Thyroid gland (tissue), 4 donors: ENCODE measurements around the gene PRSS12. TPM values are rescaled to one million over a fixed set of nuclear protein-coding genes. Genes with fewer than 3 reads are reported as not detected.

Experiments used
- DNase-seq, 2 donors: peaks; one replicate each; pipeline ENCODE4 v3.0.0-alpha.2; 2019
- H3K27ac ChIP-seq, 3 donors: fragments of 200-600 bp; sonication (generic); 1 replicate in 2 of 3; 2 replicates in 1 of 3; pipeline ENCODE4 v1.5.1; 2016 to 2019; ENCODE audit warnings: mild to moderate bottlenecking in 1 of 3, moderate library complexity in 1 of 3
- H3K27me3 ChIP-seq: fragments of 200-600 bp; sonication (generic); one replicate; pipeline ENCODE4 v1.5.1; 2019
- H3K36me3 ChIP-seq, 2 donors: fragments of 200-600 bp; sonication (generic); one replicate each; pipeline ENCODE4 v1.5.1; 2016 to 2019
- H3K4me1 ChIP-seq, 2 donors: fragments of 200-600 bp; sonication (generic); one replicate each; pipeline ENCODE4 v1.5.1; 2017 to 2019
- H3K4me3 ChIP-seq, 3 donors: fragments of 200-600 bp; sonication (generic); replicated peaks in 1 of 3; 1 replicate in 2 of 3; 2 replicates in 1 of 3; pipeline ENCODE4 v1.5.1; 2016; ENCODE audit warnings: mild to moderate bottlenecking in 1 of 3
- H3K9me3 ChIP-seq: fragments of 200-600 bp; sonication (generic); one replicate; pipeline ENCODE4 v1.5.1; 2017
- POLR2A ChIP-seq, 2 donors: fragments of 450-650 bp; IDR thresholded peaks; one replicate each; pipeline ENCODE4 v1.6.1; 2017; ENCODE audit warnings: antibody characterized with exemption in 2 of 2, mild to moderate bottlenecking in 2 of 2, moderate library complexity in 1 of 2
- WGBS, 2 donors: methylation state at CpG; one replicate each; pipeline ENCODE4 v1.1.5; 2017; 5-methylcytosine and 5-hydroxymethylcytosine counted together
- intact Hi-C: fragments of 100-400 bp; cut with DNase I; formaldehyde crosslinking; loops from one replicate; pipeline ENCODE4 v1.15.1; 2023
- total RNA-seq, 4 donors: library from RNA; depleted of rRNA; stranded (reverse); fragments of >200 nt; gene quantifications; one replicate each; pipeline ENCODE4 v1.2.3, GENCODE V29; 2016
- TF ChIP-seq, protein P1 (sequence below), 6 experiments: fragments of 200-600 bp in 3 of 6; fragments of 450-650 bp in 3 of 6; sonication (generic) in 3 of 6; IDR thresholded peaks; one replicate each; pipeline ENCODE4 v1.5.1; 2016 to 2019; ENCODE audit warnings: antibody characterized with exemption in 6 of 6, mild to moderate bottlenecking in 2 of 6, inconsistent platforms in 1 of 6, moderate library complexity in 1 of 6

The PRSS12 gene
- total RNA-seq, 4 donors from 2014 or later: 0.21 to 0.67 (median 0.45) TPM

DNA sequence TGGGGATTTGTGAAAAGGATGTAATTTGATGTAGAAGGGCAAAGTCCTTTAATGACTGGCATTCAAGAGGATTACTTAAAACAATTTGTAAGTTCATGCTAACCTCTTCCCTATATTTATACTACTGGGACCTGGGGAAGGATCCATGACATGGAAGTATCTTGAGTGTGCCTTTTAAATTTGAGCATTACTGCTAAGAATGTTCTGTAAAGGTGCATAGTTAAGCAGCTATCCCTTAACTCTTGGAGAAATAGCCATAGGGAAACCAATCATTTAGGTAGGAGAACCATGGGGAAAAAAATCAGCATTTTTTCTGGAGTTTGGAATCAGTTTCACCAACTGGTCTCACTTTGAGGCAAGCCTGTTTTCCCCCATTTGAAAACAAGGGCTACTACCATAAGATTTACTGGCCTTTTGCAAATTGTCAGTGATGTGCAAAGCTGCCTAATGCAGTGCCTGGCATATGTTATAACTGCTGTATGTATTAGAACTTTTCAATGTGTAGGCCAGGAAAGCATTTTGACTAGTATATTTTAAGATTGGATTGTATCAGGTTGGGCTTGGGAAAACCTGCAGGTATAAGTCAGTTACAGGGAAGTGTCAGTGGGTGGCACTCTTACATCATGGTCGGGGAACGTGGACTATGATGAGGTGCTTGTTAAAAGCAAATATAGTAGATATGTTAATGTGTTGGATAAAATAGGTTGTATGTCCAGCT lies 72.1 kb downstream of the PRSS12 start:
- 3 to 14% methylated on average over 2 of the region's 2 CpGs for WGBS, 2 donors
- Histone ChIP-seq H3K36me3 (no peaks in the 10 kb centered on the region), H3K27ac (peak overlapping the region in 2 of 3 donors; percentile 27 to 95), H3K4me1 (peaks cover 24 to 31% of the 10 kb centered on the region in 2 donors), H3K9me3 (no peaks in the 10 kb centered on the region), H3K4me3 (no peak overlapping the region), H3K27me3 (no peaks in the 10 kb centered on the region)
- DNase-seq: peak; percentile 51 to 69
- TF ChIP-seq, protein P1, sequence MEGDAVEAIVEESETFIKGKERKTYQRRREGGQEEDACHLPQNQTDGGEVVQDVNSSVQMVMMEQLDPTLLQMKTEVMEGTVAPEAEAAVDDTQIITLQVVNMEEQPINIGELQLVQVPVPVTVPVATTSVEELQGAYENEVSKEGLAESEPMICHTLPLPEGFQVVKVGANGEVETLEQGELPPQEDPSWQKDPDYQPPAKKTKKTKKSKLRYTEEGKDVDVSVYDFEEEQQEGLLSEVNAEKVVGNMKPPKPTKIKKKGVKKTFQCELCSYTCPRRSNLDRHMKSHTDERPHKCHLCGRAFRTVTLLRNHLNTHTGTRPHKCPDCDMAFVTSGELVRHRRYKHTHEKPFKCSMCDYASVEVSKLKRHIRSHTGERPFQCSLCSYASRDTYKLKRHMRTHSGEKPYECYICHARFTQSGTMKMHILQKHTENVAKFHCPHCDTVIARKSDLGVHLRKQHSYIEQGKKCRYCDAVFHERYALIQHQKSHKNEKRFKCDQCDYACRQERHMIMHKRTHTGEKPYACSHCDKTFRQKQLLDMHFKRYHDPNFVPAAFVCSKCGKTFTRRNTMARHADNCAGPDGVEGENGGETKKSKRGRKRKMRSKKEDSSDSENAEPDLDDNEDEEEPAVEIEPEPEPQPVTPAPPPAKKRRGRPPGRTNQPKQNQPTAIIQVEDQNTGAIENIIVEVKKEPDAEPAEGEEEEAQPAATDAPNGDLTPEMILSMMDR (IDR thresholded peaks at IDR 0.05): peak in 5 of 6 experiments; percentile 19 to 75 (median 69)
- no peak for TF ChIP-seq POLR2A (IDR thresholded peaks at IDR 0.05)
- intact Hi-C loops: loop anchor here (10.0 kb wide), 1 partner anchor 64 kb away; no protein-coding TSS in a partner anchor

GRCh38 chr4:118279920-118280432 lies 72.8 kb downstream of the PRSS12 start:
- Histone ChIP-seq H3K27me3 (no peaks in the 10 kb centered on the region), H3K4me3 (peak overlapping the region in 2 of 3 donors; percentile 64 to 94), H3K9me3 (no peaks in the 10 kb centered on the region), H3K36me3 (no peaks in the 10 kb centered on the region), H3K4me1 (peaks cover 24 to 31% of the 10 kb centered on the region in 2 donors), H3K27ac (peak overlapping the region in 1 of 3 donors; percentile 95)
- 36 to 44% methylated on average over 2 of the region's 2 CpGs for WGBS, 2 donors
- no peak for TF ChIP-seq POLR2A (IDR thresholded peaks at IDR 0.05)
- TF ChIP-seq, protein P1 (IDR thresholded peaks at IDR 0.05): no peak
- no peak for DNase-seq
- intact Hi-C loops: loop anchor here (5.0 to 10.0 kb wide), 2 partner anchors 65 to 402 kb away; no protein-coding TSS in a partner anchor

GRCh38 chr4:118279328-118279727 lies 73.5 kb downstream of the PRSS12 start:
- intact Hi-C loops: loop anchor here (5.0 kb wide), 1 partner anchor 403 kb away; no protein-coding TSS in a partner anchor
- peaks cover 24 to 31% of the 10 kb centered on the region in 2 donors for H3K4me1 ChIP-seq

GRCh38 chr4:118278473-118279274 lies 74.1 kb downstream of the PRSS12 start:
- DNase-seq: peak; percentile 99
- Histone ChIP-seq H3K36me3 (no peaks in the 10 kb centered on the region), H3K9me3 (no peaks in the 10 kb centered on the region), H3K27ac (peak overlapping the region; percentile 89 to 95 (median 94)), H3K4me3 (peak overlapping the region; percentile 46 to 94 (median 64)), H3K27me3 (no peaks in the 10 kb centered on the region), H3K4me1 (peaks cover 24 to 31% of the 10 kb centered on the region in 2 donors)
- peak; percentile 51 to 96 for TF ChIP-seq POLR2A (IDR thresholded peaks at IDR 0.05)
- TF ChIP-seq, protein P1 (IDR thresholded peaks at IDR 0.05): no peak
- WGBS, 2 donors: 1% methylated on average over 44 to 54 of the region's 56 CpGs
- intact Hi-C loops: loop anchor here (5.0 kb wide), 1 partner anchor 404 kb away; no protein-coding TSS in a partner anchor

More at GRCh38 chr4:118279328-118279727, 73.5 kb downstream of the PRSS12 start:
- 2 to 3% methylated on average over 13 of the region's 13 CpGs for WGBS, 2 donors
- peak overlapping the region; percentile 89 to 95 (median 94) for H3K27ac ChIP-seq
- TF ChIP-seq, protein P1 (IDR thresholded peaks at IDR 0.05): no peak
- no peak for TF ChIP-seq POLR2A (IDR thresholded peaks at IDR 0.05)
- no peaks in the 10 kb centered on the region for H3K36me3 ChIP-seq
- H3K4me3 ChIP-seq: peak overlapping the region; percentile 46 to 94 (median 64)
- DNase-seq: no peak
- H3K27me3 ChIP-seq: no peaks in the 10 kb centered on the region
- H3K9me3 ChIP-seq: no peaks in the 10 kb centered on the region
